Measurements from ENCODE around the gene MICAL2.

MICAL2 gene

DNA sequence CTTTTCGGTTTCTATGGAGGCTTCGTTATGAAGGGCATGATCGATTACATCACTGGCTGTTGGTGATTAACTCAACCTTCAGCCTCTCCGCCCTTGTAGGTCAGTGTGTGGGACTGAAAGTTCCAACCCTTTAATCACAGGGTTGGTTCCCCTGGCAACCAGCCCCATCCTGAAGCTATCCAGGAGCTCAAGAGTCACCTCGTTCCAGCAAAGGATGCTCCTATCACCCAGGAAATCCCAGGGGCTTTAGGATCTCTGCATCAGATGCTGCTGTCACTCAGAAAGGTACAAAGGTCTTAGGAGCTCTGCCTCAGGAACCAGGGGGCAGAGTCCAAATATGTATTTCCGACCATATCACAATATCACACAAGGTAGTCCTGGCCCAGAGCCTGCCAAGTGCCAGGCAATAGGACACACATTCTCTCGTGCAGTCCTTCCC lies 143.5 kb downstream of the MICAL2 start:
- no peak for DNase-seq

GRCh38 chr11:12258451-12258850 lies 148.1 kb downstream of the MICAL2 start:
- no peak for DNase-seq

GRCh38 chr11:12259956-12260355 lies 149.6 kb downstream of the MICAL2 start:
- no peak for DNase-seq

DNA sequence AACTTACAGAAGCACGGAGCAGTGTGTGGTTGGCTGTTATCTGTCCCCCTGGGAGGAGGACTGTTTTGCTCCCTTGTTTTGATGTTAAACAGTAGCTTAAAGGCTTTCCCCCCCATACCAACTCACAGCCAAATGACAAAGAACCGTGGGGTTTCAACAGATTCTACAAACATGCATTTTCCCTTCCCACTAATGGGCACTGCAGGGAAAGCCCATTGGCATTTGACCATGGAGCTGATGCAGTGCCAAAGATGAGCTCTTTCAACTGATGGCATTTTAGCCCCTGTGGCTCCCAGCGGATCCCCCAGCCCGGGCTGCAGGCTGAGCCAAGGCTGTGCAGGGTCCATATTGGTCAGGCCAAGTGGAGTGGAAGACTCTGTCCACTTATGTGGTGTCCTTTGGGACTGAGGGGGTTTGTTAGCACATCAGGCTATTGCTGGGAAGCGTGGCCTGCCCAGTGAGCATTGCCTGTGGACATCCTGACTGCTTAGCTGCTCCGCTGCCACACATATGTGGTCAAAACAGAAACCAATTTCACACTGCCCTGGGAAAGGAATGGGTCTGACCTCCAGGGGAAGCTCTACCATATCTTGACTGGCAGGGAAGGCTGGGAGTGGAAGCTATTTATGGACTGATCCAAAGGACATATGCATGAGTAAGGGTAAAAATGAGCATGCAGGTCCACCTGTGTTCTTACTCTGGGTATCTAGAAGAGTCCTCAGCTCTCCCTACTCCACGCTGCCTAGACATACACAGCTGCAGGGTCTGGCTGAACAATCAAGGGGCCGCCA lies 150.5 kb downstream of the MICAL2 start:
- DNase-seq: no peak

GRCh38 chr11:12261551-12261950 lies 151.2 kb downstream of the MICAL2 start:
- DNase-seq: no peak

DNA sequence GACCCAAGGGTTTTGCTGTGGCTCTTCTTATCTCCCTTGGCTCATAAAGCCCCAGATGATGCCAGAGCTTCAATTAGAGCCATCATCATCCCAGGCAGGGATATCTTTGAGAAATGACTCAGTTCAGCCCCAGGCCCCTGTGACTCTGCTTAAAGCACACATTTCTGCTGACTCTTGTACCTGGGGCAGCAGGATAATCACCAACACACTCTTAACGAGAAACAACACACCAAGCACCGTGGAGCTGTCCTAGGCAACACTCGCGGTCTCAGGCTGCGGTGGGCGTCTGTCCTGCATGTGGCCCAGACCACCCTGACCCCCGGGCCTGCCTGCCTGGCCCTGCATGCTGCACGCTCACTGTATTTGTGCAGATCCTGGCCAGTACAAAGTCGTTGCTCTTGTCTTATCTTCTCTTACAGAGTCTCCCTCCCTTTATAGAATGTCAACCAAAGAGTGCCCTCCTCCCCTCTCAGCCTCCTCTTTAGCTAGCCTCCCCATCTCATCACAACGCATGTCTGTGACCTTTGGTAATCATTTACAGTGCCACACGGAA lies 152.8 kb downstream of the MICAL2 start:
- no peak for DNase-seq

DNA sequence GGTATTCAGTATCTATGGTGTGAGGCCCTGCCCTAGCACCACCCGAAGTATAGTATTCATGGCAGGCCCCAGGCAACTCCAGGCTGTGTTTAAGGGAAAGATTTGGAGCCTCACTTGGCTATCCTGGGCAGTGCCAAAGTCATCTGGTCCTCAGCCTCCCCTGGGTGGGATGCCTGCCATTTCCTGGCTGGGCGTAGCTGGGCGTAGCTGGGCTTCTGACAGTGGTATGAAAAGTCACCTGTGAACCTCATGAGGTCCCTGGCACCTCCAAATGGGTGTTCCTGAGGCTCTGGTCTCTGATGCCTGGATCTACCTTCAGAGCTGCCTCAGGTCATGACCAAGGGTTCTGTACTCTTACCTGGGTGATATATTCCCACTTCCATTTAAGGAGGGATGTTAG lies 154.0 kb downstream of the MICAL2 start:
- DNase-seq: no peak

GRCh38 chr11:12266132-12266531 lies 155.7 kb downstream of the MICAL2 start:
- DNase-seq: no peak

DNA sequence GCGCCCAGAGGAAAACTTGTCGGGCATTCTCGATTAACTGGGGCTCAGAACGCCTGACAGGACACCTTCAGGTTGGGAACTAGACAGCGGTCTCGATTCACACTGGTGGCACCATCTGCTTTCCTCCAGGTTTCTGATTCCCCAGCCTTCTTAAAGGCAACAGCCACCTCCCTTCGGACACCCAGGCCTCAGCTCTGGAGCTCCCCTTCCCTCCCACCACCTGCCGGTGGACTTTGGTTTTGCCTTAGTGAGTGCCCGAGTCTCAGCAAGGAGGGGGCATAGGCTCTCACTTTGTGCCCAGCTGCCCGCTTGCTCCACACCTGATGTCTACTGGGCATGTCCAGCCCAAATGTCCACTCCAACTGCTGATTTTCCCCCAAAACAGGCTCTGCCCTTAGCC lies 156.6 kb downstream of the MICAL2 start:
- DNase-seq: no peak

- DNase-seq: no peak
Measured at GRCh38 chr11:12267921-12268320, 157.5 kb downstream of the MICAL2 start.

- no peak for DNase-seq
Measured at GRCh38 chr11:12269104-12269441, 158.7 kb downstream of the MICAL2 start.

DNA sequence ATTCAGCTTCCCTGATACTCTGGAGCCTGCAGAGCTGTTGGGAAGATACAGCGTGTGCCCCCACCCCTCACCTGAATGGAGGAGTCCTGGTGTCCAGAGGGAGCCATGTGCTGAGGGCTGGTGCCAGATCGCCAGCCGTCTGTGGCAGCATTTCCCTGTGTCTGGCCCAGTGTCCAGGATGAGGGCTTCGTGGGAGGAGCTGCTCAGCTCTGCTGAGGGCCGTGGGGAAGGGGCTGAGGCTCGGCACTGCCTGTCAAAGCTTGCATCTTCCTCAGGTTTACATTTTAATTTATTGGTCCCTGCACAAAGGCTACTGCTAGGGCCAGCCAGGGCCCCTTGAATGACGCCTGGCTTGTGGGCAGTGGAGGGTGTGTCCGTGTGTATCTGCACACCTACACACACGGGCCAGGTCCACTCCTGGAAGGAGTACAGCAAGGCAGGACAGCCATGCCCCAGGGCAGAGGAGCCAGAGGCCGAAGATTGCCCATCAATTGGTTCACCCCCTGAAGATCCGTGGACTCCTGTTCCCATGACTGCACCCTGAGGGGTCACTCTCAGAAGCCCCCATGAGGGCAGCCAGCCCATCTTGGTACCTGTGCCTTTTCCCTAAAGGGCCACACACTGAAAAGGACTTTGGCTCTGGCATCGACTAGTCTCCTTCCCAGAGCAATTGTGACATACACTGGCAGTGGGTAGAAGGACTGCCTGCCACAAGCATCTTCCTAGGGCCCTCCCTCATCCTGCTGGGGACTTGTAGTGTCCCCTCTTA lies 159.2 kb downstream of the MICAL2 start:
- no peak for DNase-seq

DNA sequence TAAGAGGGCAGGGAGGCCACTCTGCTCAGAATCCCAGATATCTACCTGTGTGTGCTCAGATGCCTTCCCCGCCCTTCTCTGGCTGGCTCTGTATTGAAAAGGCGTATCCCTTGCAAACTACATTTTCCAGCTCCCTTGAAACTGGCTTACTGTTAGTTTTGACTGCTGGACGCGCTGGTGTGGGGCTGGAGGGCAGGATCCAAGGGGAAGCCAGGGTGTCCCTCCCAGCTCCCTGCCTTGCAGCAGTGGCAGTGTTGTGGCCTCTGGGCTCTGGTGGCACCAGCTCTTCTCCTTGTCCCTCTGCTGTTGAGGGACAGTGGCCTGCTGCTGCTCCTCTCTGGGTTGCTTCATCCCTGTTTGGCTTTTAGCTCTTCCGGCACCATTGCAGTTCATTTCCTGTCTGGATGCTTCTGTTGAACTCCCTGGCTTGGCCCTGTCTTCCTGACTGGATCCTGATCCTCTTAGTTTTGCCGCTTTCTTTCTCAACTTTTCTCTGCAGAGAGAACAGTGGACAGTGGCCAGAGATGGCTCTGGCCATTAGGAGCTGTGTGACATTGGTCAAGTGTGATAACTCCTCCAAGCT lies 159.9 kb downstream of the MICAL2 start:
- DNase-seq: no peak

DNA sequence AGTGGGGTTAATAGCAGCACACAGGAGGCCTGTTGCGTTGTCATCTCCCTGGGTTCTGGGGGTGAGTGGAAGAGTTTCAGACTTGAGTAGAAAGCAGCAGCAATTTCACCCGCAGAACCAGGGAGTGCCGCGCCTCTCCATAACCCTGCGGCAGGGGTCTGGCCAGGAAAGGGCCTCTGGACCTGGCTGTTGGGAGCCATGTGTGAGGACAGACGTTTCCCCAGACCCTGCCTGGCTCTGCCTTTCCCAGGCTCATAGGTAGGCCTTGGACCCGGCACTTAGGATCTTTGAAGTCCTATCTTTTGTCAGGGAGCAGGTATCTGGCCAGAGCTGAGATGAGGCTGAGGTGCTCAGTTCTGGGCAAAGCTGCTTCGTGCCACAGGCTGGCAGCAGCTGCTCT lies 160.4 kb downstream of the MICAL2 start:
- no peak for DNase-seq

GRCh38 chr11:12271241-12271640 lies 160.9 kb downstream of the MICAL2 start:
- no peak for DNase-seq

DNA sequence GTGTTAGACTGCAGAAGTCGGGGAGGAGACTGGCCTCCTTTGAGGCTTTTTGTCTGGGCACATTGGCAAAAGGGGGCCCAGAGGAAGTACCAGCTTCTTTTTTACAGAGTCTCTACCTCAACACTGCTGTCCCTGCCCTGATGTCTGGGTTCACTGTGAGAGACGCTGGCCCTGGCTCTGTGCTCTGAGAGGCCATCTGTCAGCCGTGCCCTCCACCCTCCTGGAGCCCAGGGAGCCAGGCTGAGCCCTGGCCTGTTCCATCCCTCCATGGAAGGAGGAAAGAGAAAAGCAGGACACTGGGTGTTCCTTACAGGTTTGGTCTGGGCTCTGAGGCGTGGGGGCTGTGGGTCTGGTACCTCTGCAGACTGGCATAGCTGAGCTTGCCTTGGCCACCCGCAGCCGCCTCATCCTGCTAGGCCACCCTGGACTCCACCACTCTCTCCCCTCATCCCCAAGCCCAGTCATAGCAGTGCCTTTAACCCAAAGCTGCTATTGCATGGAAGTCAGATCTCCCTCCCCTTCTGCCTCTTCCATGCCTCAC lies 161.5 kb downstream of the MICAL2 start:
- no peak for DNase-seq

DNA sequence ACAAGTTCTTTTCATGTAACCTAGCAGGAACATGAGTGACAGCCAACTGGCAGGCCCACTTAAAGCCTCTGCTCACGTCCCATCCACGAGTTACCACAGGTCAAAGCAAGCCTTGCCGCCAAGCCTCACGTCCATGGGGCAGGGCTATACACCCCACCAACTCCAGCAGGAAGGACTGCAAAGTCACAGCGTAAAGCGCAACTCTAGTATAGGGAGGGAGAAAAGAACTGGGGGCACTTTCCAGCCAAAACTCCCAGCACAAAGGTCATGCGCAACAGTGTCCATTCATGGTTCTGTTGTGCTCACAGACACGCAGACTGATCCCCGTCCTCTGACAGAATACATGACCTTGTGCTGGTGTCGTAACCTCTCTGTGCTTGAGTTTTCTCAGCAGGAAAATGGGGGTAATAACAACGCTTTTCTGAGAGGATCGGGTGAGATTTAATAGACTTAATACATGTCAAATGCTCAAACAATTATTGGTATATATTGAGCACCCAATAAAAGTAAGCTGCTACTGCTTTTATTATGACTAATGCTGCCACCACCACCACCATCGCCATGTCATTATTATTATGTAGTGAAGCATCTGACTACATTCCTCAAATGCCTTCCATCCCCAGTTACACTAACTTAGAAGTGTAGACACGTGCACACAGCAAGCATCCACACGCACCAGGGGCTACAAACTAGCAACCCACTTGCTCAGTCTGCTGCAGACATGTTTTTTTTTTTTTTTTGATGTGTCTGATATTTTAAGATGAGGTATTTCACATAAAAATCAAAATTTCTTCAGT lies 162.6 kb downstream of the MICAL2 start:
- no peak for DNase-seq

DNA sequence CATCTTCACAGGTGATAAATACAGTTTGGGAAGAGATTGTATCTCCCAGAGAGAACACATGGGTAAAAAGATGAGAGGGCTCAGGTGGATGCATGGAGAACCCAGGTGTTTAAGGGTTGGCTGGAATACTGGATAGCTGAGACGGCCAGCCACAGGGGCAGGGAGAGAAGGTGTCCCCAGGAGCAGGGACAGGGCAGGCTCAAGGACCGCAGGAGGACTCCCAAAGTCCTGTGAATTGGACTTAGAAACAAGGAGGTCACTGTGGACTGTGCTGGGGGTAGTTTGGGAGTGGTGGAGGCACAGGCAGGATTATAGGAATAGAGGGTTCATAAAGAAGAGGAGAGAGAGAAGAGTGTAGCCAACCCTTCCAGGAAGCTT lies 163.2 kb downstream of the MICAL2 start:
- DNase-seq: no peak

DNA sequence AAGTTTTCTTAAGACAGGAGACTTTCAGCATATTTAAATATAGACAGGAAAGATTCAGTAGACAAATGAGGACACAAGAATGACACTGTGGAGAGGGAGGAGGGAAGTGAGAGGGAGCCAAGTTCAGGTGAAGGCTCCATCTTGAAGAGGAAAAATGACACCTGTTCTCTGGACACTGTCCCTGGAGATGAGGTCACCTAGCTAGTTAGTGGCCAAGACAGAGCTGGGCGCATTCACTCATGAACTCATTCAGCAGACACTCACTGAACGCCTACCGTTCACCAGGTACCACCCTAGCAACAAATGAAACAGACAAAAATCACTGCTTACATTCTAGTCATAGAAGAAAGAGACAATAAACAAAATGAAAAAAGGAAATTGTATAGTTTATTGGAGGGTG lies 163.7 kb downstream of the MICAL2 start:
- DNase-seq: no peak

DNA sequence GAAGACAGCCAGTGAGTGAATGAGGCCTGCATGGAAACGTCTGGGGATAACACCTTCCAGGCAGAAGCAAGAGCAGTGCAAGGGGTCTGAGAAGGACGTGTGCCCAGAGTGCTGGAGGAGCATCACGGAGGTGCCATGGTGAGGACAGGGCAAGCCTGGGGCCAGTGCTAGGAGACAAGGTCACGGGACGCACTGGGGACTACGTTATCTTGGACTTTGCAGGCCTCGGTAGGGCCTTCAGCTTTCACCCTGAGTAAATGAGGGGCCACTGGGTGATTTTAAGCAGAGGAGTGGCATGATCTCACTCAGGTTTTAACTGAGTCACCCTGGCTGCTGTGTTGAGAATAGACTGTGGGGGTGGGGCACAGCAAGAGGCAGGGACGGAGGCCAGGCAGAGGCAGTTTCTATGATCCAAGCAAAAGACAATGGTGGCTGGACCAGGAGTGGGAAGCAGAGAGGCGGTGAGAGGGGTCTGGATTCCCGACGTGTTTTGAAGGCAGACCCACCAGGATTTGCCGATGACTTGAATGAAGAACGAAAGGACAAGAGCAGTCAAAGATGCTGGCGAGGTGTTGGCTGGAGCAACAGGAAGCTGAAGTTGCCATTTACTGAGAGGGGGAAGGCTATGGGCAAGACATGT lies 164.3 kb downstream of the MICAL2 start:
- no peak for DNase-seq

DNA sequence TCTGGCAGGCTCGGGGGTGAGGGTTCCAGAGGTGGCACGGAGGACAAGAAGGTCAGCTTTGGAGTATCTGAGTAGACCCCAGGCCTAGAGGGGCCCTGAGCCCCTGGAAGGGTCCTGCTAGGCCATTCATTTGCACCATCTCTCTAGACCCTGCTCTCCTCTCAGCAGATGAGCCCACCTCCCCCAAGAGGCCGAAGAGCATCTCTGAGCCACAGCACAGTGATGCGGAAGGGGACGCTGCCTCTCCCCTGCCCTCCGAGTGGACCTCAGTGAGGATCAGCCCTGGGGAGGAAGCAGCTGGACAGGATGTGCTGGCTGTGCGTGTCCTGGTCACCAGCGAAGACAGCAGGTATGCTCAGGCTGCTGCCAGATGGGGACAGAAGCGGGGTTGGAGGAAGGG lies 165.4 kb downstream of the MICAL2 start:
- no peak for DNase-seq

GRCh38 chr11:12276356-12276755 lies 166.0 kb downstream of the MICAL2 start:
- peak; percentile 23 for DNase-seq

Measured in NCI-H1436 treated with DMSO at 0.1 percent for 48 hours (cell line).